Neural progenitor cell (in vitro differentiated cells): Measurements from ENCODE around the gene TNFRSF11A. TPM values are rescaled to one million over a fixed set of nuclear protein-coding genes. Genes with fewer than 3 reads are reported as not detected.

ENCODE experiments used
- DNase-seq: peaks from one replicate; pipeline ENCODE4 v3.0.0-alpha.2; 2016; ENCODE audit warnings: low spot score
- H2AFZ ChIP-seq: fragments of 200-600 bp; sonication (generic); replicated peaks from 2 replicates; pipeline ENCODE4 v1.6.1; 2016; ENCODE audit warnings: antibody characterized with exemption
- H3F3A ChIP-seq: fragments of 200-600 bp; sonication (generic); 2 replicates; pipeline ENCODE4 v1.6.1; 2016; ENCODE audit warnings: antibody characterized with exemption, low read depth
- H3K27ac ChIP-seq: fragments of 200-600 bp; sonication (generic); 2 replicates; pipeline ENCODE4 v1.5.1; 2016; ENCODE audit warnings: mild to moderate bottlenecking
- H3K27me3 ChIP-seq: fragments of 200-600 bp; sonication (generic); 2 replicates; pipeline ENCODE4 v1.6.1; 2016; ENCODE audit warnings: mild to moderate bottlenecking, moderate library complexity
- H3K36me3 ChIP-seq: fragments of 200-600 bp; sonication (generic); 2 replicates; pipeline ENCODE4 v1.5.1; 2016
- H3K4me1 ChIP-seq: fragments of 200-600 bp; sonication (generic); 2 replicates; pipeline ENCODE4 v1.6.1; 2016; ENCODE audit warnings: mixed run types
- H3K4me2 ChIP-seq: fragments of 200-600 bp; sonication (generic); 2 replicates; pipeline ENCODE4 v1.6.1; 2016
- H3K4me3 ChIP-seq: fragments of 200-600 bp; sonication (generic); 2 replicates; pipeline ENCODE4 v1.5.1; 2016
- H3K79me2 ChIP-seq: fragments of 200-600 bp; sonication (generic); 2 replicates; pipeline ENCODE4 v1.6.1; 2016; ENCODE audit warnings: low read depth
- H3K9ac ChIP-seq: fragments of 200-600 bp; sonication (generic); 2 replicates; pipeline ENCODE4 v1.6.1; 2016
- H3K9me3 ChIP-seq: fragments of 200-600 bp; sonication (generic); 2 replicates; pipeline ENCODE4 v1.5.1; 2016; ENCODE audit warnings: low read depth
- H4K20me1 ChIP-seq: fragments of 200-600 bp; sonication (generic); 2 replicates; pipeline ENCODE4 v1.6.1; 2016; ENCODE audit warnings: low read depth
- H3K27ac Mint-ChIP-seq: 3 replicates; pipeline ENCODE4 v1.8.0; 2021; ENCODE audit warnings: mixed read lengths
- H3K27me3 Mint-ChIP-seq: 2 replicates; pipeline ENCODE4 v1.8.0; 2022; ENCODE audit warnings: low read depth, mild to moderate bottlenecking, inconsistent platforms, moderate library complexity, mixed read lengths; ENCODE audit not compliant: insufficient read depth
- H3K36me3 Mint-ChIP-seq: 3 replicates; pipeline ENCODE4 v1.8.0; 2021; ENCODE audit warnings: mixed read lengths
- H3K4me1 Mint-ChIP-seq: 3 replicates; pipeline ENCODE4 v1.8.0; 2021; ENCODE audit warnings: mixed read lengths
- H3K4me3 Mint-ChIP-seq: 3 replicates; pipeline ENCODE4 v1.8.0; 2021; ENCODE audit warnings: mild to moderate bottlenecking, moderate library complexity, mixed read lengths
- H3K9me3 Mint-ChIP-seq: 3 replicates; pipeline ENCODE4 v1.8.0; 2020; ENCODE audit warnings: mixed read lengths
- CTCF ChIP-seq: fragments of 200-600 bp; sonication (generic); IDR thresholded peaks from 2 replicates; pipeline ENCODE4 v1.5.1; 2017; ENCODE audit warnings: antibody characterized with exemption, mild to moderate bottlenecking
- EZH2 ChIP-seq: fragments of 200-600 bp; sonication (generic); IDR thresholded peaks from 2 replicates; pipeline ENCODE4 v1.6.1; 2017; ENCODE audit warnings: antibody characterized with exemption, mild to moderate bottlenecking, moderate library complexity
- EZH2phosphoT487 ChIP-seq: fragments of 200-600 bp; sonication (generic); IDR thresholded peaks from 2 replicates; pipeline ENCODE4 v1.6.1; 2017; ENCODE audit warnings: antibody characterized with exemption
- total RNA-seq: library from RNA; depleted of rRNA; stranded (reverse); fragments of >200 nt; gene quantifications from 2 replicates; pipeline ENCODE4 v1.2.3, GENCODE V29; 2015; ENCODE audit warnings: low replicate concordance

TNFRSF11A gene
- total RNA-seq, 1 donor from 2014 or later = 0.47 TPM

GRCh38 chr18:62372882-62373281, 47.8 kb downstream of the TNFRSF11A start:
- no peaks in the 10 kb centered on the region for H4K20me1 ChIP-seq
- Mint-ChIP-seq H3K27me3 (peaks cover 8% of the 10 kb centered on the region), H3K4me3 (no peak overlapping the region), H3K4me1 (peaks cover 38% of the 10 kb centered on the region), H3K27ac (peak overlapping the region; percentile 57), H3K9me3 (no peaks in the 10 kb centered on the region), H3K36me3 (no peaks in the 10 kb centered on the region)
- H3K4me3 ChIP-seq = no peak overlapping the region
- no peaks in the 10 kb centered on the region for H3F3A ChIP-seq
- no peak overlapping the region for H3K4me2 ChIP-seq
- H3K9ac ChIP-seq = no peak overlapping the region
- TF ChIP-seq CTCF (no peak), EZH2phosphoT487 (no peak), EZH2 (no peak)
- no peaks in the 10 kb centered on the region for H3K79me2 ChIP-seq
- H3K9me3 ChIP-seq = no peaks in the 10 kb centered on the region
- no peak overlapping the region for H2AFZ ChIP-seq
- H3K4me1 ChIP-seq = no peaks in the 10 kb centered on the region
- H3K27me3 ChIP-seq = no peaks in the 10 kb centered on the region
- H3K36me3 ChIP-seq = no peaks in the 10 kb centered on the region
- no peak for DNase-seq
- H3K27ac ChIP-seq = no peak overlapping the region

- H3K27me3 Mint-ChIP-seq = peaks cover 6% of the 10 kb centered on the region
- no peaks in the 10 kb centered on the region for H3F3A ChIP-seq
- H4K20me1 ChIP-seq = no peaks in the 10 kb centered on the region
- H3K9me3 Mint-ChIP-seq = no peaks in the 10 kb centered on the region
- H3K27ac Mint-ChIP-seq = no peak overlapping the region
- no peak overlapping the region for H3K9ac ChIP-seq
- H3K27ac ChIP-seq = no peak overlapping the region
- H3K4me1 ChIP-seq = no peaks in the 10 kb centered on the region
- H3K4me2 ChIP-seq = no peak overlapping the region
- no peak overlapping the region for H3K4me3 Mint-ChIP-seq
- H3K36me3 ChIP-seq = no peaks in the 10 kb centered on the region
- no peaks in the 10 kb centered on the region for H3K36me3 Mint-ChIP-seq
- no peak overlapping the region for H2AFZ ChIP-seq
- no peak for DNase-seq
- no peaks in the 10 kb centered on the region for H3K27me3 ChIP-seq
- no peak overlapping the region for H3K4me3 ChIP-seq
- H3K9me3 ChIP-seq = no peaks in the 10 kb centered on the region
- no peak for TF ChIP-seq EZH2
- TF ChIP-seq EZH2phosphoT487 = no peak
- TF ChIP-seq CTCF = no peak
- H3K79me2 ChIP-seq = no peaks in the 10 kb centered on the region
- peaks cover 33% of the 10 kb centered on the region for H3K4me1 Mint-ChIP-seq
Measured at GRCh38 chr18:62374410-62374965, 49.4 kb downstream of the TNFRSF11A start.

GRCh38 chr18:62377131-62377807, 52.2 kb downstream of the TNFRSF11A start:
- Mint-ChIP-seq H3K4me3 (no peak overlapping the region), H3K27ac (no peak overlapping the region), H3K4me1 (peaks cover 8% of the 10 kb centered on the region), H3K9me3 (no peaks in the 10 kb centered on the region), H3K27me3 (peaks cover 4% of the 10 kb centered on the region), H3K36me3 (no peaks in the 10 kb centered on the region)
- H3K79me2 ChIP-seq = no peaks in the 10 kb centered on the region
- no peaks in the 10 kb centered on the region for H3F3A ChIP-seq
- no peak for TF ChIP-seq EZH2phosphoT487
- TF ChIP-seq CTCF = no peak
- no peak for TF ChIP-seq EZH2
- H4K20me1 ChIP-seq = no peaks in the 10 kb centered on the region
- no peaks in the 10 kb centered on the region for H3K36me3 ChIP-seq
- H3K4me3 ChIP-seq = no peak overlapping the region
- no peaks in the 10 kb centered on the region for H3K9me3 ChIP-seq
- no peaks in the 10 kb centered on the region for H3K4me1 ChIP-seq
- no peak for DNase-seq
- H3K27me3 ChIP-seq = no peaks in the 10 kb centered on the region
- no peak overlapping the region for H3K9ac ChIP-seq
- no peak overlapping the region for H3K27ac ChIP-seq
- H3K4me2 ChIP-seq = no peak overlapping the region
- H2AFZ ChIP-seq = no peak overlapping the region
